Upper lobe of left lung (tissue), 4 donors: Measurements from ENCODE around the gene CYB561D1.

Source experiments
- EP300 ChIP-seq, 4 donors: sonication (generic); formaldehyde crosslinking; IDR thresholded peaks; one replicate each; pipeline ENCODE4 v1.5.1; 2017; ENCODE audit warnings: antibody characterized with exemption in 4 of 4, control low read depth in 2 of 4
- POLR2A ChIP-seq, 4 donors: fragments of 450-650 bp; IDR thresholded peaks; one replicate each; pipeline ENCODE4 v1.5.1; 2016 to 2017; ENCODE audit warnings: antibody characterized with exemption in 4 of 4, mild to moderate bottlenecking in 2 of 4
- POLR2AphosphoS5 ChIP-seq, 2 donors: sonication (generic); formaldehyde crosslinking; IDR thresholded peaks; one replicate each; pipeline ENCODE4 v1.5.1; 2017; ENCODE audit warnings: antibody characterized with exemption in 2 of 2
- TF ChIP-seq, protein P1 (sequence below), 6 experiments: fragments of 450-650 bp in 4 of 6; fragments of 200-600 bp in 2 of 6; sonication (generic) in 2 of 6; IDR thresholded peaks; one replicate each; pipeline ENCODE4 v1.5.1; 2016 to 2019; ENCODE audit warnings: antibody characterized with exemption in 6 of 6

DNA sequence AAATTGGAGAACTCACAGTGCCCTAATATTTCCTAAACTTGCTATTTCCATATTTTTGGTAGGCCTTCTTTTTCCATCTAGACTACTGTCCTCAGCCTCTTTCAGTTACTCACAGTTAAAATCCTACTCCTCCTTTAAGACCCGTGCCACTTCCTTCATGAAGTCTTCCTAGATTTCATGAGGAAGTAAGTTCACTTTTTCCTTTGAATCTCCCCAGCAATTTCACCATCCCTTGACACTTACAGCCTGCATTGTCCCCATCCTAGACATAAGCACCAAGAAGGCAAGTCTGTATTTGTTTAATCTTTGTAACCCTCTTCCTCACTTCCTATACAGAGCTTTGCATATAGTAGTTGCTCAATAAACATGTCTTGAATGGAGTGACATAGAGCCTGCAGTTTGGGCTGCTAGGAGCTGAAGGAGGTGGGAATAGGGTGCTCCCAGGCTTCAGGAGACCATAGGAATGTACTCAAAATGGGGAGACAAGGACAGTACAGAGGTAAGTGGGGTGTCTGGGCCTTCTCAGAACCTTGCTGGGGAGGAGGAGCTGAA lies 40.5 kb downstream of the CYB561D1 start:
- TF ChIP-seq, protein P1, sequence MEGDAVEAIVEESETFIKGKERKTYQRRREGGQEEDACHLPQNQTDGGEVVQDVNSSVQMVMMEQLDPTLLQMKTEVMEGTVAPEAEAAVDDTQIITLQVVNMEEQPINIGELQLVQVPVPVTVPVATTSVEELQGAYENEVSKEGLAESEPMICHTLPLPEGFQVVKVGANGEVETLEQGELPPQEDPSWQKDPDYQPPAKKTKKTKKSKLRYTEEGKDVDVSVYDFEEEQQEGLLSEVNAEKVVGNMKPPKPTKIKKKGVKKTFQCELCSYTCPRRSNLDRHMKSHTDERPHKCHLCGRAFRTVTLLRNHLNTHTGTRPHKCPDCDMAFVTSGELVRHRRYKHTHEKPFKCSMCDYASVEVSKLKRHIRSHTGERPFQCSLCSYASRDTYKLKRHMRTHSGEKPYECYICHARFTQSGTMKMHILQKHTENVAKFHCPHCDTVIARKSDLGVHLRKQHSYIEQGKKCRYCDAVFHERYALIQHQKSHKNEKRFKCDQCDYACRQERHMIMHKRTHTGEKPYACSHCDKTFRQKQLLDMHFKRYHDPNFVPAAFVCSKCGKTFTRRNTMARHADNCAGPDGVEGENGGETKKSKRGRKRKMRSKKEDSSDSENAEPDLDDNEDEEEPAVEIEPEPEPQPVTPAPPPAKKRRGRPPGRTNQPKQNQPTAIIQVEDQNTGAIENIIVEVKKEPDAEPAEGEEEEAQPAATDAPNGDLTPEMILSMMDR (IDR thresholded peaks at IDR 0.05) = no peak
- TF ChIP-seq POLR2A (IDR thresholded peaks at IDR 0.05) (no peak), POLR2AphosphoS5 (IDR thresholded peaks at IDR 0.05) (no peak), EP300 (IDR thresholded peaks at IDR 0.05) (no peak)
